ENCODE measurements around the gene OR5J2. TPM values are rescaled to one million over a fixed set of nuclear protein-coding genes. Genes with fewer than 3 reads are reported as not detected.
"Not testable (repeated sequence)": the region's sequence is repeated elsewhere in the genome, so short reads cannot be mapped to it uniquely, and the experiment has no call there.

The OR5J2 gene
- not detected in 2 replicates for total RNA-seq (ENCODE audit: low replicate concordance)
- long read RNA-seq, result 0 reads

DNA sequence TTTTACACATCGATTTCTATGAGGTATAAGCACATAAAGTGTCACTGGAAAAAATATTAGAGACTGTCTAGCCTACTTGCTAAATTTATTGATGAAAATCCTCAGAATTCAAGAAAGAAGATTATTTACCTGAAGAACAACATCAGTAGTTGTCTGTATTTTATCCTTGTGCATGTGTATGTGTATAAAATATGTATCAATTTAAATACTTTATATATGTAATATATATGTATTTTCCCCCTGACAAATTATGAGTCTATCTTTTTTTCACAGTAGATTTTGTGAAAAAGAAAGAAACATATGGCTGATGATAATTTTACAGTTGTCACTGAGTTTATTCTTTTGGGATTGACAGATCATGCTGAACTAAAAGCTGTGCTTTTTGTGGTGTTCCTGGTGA, at the start of gene OR5J2:
Gene OR5J2 (plus strand): TSS at position 301 of the 400 bp plus-strand sequence. CDS start 0 bp downstream, at position 301.
- no peak for DNase-seq (ENCODE audit: extremely low spot score, unreplicated experiment)
- H3K27ac Mint-ChIP-seq, result no peak within 1 kb of the TSS
- no peaks in the 10 kb centered on the region for H3K27me3 Mint-ChIP-seq
- H3K9me3 Mint-ChIP-seq, result no peaks in the 10 kb centered on the region
- TF ChIP-seq, protein P1, sequence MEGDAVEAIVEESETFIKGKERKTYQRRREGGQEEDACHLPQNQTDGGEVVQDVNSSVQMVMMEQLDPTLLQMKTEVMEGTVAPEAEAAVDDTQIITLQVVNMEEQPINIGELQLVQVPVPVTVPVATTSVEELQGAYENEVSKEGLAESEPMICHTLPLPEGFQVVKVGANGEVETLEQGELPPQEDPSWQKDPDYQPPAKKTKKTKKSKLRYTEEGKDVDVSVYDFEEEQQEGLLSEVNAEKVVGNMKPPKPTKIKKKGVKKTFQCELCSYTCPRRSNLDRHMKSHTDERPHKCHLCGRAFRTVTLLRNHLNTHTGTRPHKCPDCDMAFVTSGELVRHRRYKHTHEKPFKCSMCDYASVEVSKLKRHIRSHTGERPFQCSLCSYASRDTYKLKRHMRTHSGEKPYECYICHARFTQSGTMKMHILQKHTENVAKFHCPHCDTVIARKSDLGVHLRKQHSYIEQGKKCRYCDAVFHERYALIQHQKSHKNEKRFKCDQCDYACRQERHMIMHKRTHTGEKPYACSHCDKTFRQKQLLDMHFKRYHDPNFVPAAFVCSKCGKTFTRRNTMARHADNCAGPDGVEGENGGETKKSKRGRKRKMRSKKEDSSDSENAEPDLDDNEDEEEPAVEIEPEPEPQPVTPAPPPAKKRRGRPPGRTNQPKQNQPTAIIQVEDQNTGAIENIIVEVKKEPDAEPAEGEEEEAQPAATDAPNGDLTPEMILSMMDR (conservative IDR thresholded peaks at IDR 0.05), result no peak
- no peaks in the 10 kb centered on the region for H3K4me1 Mint-ChIP-seq (ENCODE audit: unreplicated experiment)
- no peaks in the 10 kb centered on the region for H3K36me3 Mint-ChIP-seq
- no peak within 1 kb of the TSS for H3K4me3 Mint-ChIP-seq

DNA sequence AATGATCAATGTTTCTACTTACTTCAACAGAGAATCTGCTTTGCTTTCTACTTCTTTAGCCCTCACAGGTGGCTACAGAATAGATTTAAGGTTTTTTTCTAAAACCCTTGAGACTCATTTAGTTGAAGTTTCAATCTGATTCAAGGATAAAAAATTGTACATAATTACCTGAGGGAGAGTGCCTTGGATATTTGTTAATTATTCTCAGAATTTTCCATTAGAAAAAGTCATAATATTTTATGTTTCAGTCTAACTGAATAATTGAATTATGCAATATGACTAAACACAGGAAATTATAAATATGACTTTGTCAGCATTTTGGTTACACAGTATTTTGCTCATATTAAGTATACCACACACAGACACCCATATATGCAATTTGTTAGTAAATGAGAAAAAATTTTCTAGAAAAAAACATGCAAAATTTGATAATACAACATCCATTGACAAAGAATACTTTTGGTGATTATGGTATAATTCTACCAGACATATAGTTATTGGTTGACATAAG, 36.2 kb upstream of the OR5J2 start, which contains the start of gene OR8J3:
Gene OR8J3 (minus strand): TSS at position 51 of the 511 bp plus-strand sequence. CDS start 2,483 bp downstream, outside the sequence.
- Mint-ChIP-seq H3K27me3 (no peaks in the 10 kb centered on the region), H3K4me1 (ENCODE audit: unreplicated experiment) (no peaks in the 10 kb centered on the region), H3K9me3 (no peaks in the 10 kb centered on the region), H3K36me3 (no peaks in the 10 kb centered on the region), H3K27ac (no peak within 1 kb of the TSS), H3K4me3 (no peak within 1 kb of the TSS)
- TF ChIP-seq, protein P1 (conservative IDR thresholded peaks at IDR 0.05), result no peak
- DNase-seq (ENCODE audit: extremely low spot score, unreplicated experiment), result no peak

- not testable (repeated sequence) for H3K4me1 Mint-ChIP-seq (ENCODE audit: unreplicated experiment); H3K9me3 Mint-ChIP-seq; DNase-seq (ENCODE audit: extremely low spot score, unreplicated experiment); H3K36me3 Mint-ChIP-seq; H3K27me3 Mint-ChIP-seq; H3K27ac Mint-ChIP-seq; H3K4me3 Mint-ChIP-seq
Measured at GRCh38 chr11:56143681-56144080, 32.7 kb upstream of the OR5J2 start.

DNA sequence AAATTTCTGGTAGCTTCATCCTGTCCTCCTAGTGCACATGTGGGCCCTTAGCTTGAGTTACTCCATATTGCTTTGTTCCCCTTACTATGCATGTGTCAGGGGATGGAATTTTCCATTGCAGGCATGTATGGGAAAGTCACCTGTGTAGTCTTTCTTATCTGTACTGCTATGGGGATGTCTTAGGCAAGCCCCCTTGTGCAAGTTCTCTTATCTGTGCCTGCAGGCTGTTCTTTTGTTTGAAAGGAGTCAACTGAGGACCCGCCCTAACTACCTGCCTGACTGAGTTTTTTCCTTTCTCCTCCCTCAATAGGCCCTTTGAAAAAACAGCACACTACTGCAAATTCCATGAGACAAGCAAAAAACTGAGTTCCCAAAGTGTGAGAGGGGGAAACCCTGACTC, 25.0 kb upstream of the OR5J2 start:
- H3K27ac Mint-ChIP-seq, result no peak overlapping the region
- DNase-seq (ENCODE audit: extremely low spot score, unreplicated experiment), result no peak
- peaks cover 5% of the 10 kb centered on the region for H3K9me3 Mint-ChIP-seq
- no peak overlapping the region for H3K4me3 Mint-ChIP-seq
- no peaks in the 10 kb centered on the region for H3K27me3 Mint-ChIP-seq
- TF ChIP-seq, protein P1 (conservative IDR thresholded peaks at IDR 0.05), result no peak
- H3K4me1 Mint-ChIP-seq (ENCODE audit: unreplicated experiment), result no peaks in the 10 kb centered on the region
- H3K36me3 Mint-ChIP-seq, result no peaks in the 10 kb centered on the region

DNA sequence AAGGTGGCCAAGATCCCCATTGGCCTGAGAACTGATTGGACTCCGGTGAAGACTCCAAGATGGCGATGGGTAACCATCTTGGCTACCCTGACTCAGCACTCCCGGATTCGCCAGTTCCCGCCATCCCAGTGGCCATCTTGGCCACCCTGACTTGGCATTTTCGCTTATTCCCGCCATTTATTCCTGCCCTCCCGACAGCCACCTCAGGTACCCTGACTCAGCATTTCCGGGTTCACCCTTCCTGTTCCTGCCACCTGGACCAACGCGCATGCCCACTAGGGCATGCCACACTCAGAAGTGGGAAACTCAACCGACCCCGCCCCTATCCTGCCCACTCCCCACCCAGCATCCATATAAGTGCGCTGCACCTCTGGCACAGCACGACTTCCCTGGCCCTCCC, 24.1 kb upstream of the OR5J2 start:
- H3K4me3 Mint-ChIP-seq, result no peak overlapping the region
- no peaks in the 10 kb centered on the region for H3K4me1 Mint-ChIP-seq (ENCODE audit: unreplicated experiment)
- peaks cover 9% of the 10 kb centered on the region for H3K9me3 Mint-ChIP-seq
- no peak overlapping the region for H3K27ac Mint-ChIP-seq
- H3K27me3 Mint-ChIP-seq, result no peaks in the 10 kb centered on the region
- H3K36me3 Mint-ChIP-seq, result no peaks in the 10 kb centered on the region
- TF ChIP-seq, protein P1 (conservative IDR thresholded peaks at IDR 0.05), result no peak
- no peak for DNase-seq (ENCODE audit: extremely low spot score, unreplicated experiment)

DNA sequence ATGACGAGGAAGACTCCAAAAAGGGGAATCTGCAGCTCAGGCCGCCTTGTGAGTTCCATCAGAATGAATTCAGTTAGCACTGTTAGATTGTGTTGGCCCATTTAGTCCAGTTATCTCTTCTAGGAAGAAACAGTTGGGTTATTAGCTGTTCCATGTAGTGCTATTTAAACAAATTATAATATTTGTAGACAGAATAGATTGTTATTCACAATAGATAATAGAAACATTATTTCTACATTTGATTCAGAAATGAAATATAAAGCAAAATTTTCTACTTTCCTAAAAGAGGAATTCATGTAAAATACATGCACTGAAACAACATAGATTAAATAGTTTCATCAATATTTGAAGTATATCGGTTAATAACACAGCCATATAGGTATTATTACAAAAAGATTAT, 16.2 kb upstream of the OR5J2 start, which contains the start of gene OR8K5:
Gene OR8K5 (minus strand): TSS at position 101 of the 400 bp plus-strand sequence. CDS start 0 bp downstream, at position 101.
- TF ChIP-seq, protein P1 (conservative IDR thresholded peaks at IDR 0.05), result no peak
- Mint-ChIP-seq H3K36me3 (no peaks in the 10 kb centered on the region), H3K9me3 (peaks cover 6% of the 10 kb centered on the region), H3K27ac (no peak within 1 kb of the TSS), H3K4me1 (ENCODE audit: unreplicated experiment) (no peaks in the 10 kb centered on the region), H3K27me3 (no peaks in the 10 kb centered on the region), H3K4me3 (no peak within 1 kb of the TSS)
- no peak for DNase-seq (ENCODE audit: extremely low spot score, unreplicated experiment)

Data from type B pancreatic cell (in vitro differentiated cells).